ENCODE results near the gene LST1.
"Not testable (repeated sequence)": the region's sequence is repeated elsewhere in the genome, so short reads cannot be mapped to it uniquely, and the experiment has no call there.

The LST1 gene
- total RNA-seq: 3.4 to 6.7 reads per million in 2 donors

DNA sequence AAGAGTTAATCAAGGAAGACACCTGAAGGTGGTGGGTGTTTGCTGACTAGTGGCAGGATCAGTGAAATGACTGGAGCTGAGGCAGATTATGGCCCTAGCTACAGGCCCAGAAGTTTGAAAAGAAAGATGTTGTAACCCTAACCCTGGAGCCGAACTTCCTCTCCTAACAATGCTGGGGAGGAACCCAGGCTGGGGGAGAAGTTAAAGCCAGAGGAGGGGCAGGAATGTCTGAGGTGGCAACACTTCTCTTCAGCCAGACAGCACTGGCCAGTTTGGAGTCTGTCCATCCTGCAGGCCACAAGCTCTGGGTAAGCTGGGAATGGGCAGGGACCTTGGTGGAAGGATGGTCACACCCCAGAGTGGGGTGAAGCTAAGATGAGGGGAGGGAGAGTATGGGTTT, at the start of gene LST1:
Gene LST1, plus strand, starts transcription at position 270 of the 400 bp plus-strand sequence. CDS start 1,023 bp downstream, outside the sequence.
- no peak for DNase-seq

GRCh38 chr6:31538805-31539400, 47.2 kb upstream of the LST1 start:
- DNase-seq: no peak

DNA sequence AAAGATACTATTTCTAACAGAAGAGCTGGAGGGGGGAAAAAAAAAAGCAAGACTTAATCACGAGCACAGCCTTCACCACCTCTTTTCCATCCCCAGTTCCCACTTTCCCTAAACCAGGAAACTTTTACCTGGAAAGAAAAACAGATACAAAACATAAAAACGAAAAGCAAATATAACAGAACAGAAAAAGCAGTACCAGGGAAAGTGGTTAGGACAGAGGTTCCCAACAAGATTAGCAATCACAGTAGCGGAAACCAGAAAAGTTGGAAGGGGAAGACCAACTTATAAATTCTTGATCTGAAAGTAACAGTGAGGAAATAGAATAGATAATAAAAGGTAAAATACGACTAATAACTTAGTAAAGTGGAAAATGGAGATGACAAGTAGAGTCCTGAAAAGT, 45.4 kb upstream of the LST1 start:
- no peak for DNase-seq

- DNase-seq: no peak
Measured at GRCh38 chr6:31541059-31541657, 44.9 kb upstream of the LST1 start.

- peak; percentile 77 for DNase-seq
Measured at GRCh38 chr6:31541658-31542521, 44.2 kb upstream of the LST1 start, which contains the start of gene DDX39B. Gene DDX39B, minus strand, starts transcription at chr6:31542003. Its CDS starts 1,471 bp downstream, at chr6:31540532.

GRCh38 chr6:31543639-31544038, 42.4 kb upstream of the LST1 start:
- no peak for DNase-seq

- DNase-seq: no peak
Measured at GRCh38 chr6:31544676-31545075, 41.4 kb upstream of the LST1 start.

DNA sequence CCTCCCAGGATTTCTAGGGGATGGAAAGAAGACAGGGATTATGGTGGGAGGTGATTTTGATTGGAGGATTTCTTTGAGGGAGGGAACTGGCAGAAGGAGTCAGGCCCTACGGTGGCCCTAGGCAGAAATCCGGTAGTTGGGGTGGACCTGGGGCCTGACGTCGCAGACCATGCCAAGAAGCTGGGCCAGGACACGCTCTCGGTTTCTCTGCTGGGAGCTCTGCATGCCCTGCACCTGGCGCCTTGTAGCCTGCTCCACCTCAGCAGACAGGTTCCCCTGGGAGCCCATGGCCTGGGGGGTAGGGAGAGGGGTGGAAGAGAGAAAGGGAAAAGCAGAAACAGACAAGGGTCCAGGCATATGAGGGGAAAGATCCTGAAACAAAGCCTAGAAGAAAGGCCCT, 40.8 kb upstream of the LST1 start:
- DNase-seq: no peak

- peak; percentile 49 for DNase-seq
Measured at GRCh38 chr6:31546339-31546957, 39.6 kb upstream of the LST1 start, which contains the start of gene ATP6V1G2. Gene ATP6V1G2, minus strand, starts transcription at chr6:31546608. Its CDS starts 49 bp downstream, at chr6:31546559.

GRCh38 chr6:31546958-31547726, 38.9 kb upstream of the LST1 start, which contains the start of gene NFKBIL1:
Gene NFKBIL1, plus strand, starts transcription at chr6:31547608. Its CDS starts 87 bp downstream, at chr6:31547695.
- peak; percentile 43 for DNase-seq

DNA sequence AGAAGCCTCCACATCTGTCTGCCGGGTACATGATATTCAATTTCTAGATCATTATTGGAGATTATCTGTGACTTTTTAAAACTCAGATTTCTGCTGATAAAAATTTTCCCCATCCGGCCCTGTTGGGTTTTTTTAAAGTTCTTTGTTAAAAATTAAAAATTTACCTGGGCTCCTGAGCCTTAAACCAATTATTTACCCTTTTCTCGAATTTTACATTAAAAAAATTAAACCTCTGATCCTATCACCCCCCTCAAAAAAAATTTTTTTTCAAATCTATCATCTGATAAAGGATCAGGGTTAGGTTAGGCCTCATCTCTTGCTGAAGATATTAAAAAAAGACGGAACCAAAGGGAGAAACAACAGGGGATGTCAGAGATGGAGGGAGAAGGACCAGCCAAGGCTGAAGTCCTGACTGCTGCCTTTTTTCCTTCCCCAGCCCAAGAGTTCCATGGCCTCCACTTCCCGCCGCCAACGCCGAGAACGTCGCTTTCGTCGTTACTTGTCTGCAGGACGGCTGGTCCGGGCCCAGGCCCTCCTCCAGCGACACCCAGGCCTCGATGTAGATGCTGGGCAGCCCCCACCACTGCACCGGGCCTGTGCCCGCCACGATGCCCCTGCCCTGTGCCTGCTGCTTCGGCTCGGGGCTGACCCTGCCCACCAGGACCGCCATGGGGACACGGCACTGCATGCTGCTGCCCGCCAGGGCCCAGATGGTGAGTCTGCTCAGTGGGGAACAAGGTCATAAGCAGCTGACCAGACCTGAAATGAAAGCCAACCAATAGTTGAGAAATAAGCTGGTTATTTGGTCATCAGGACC, 38.1 kb upstream of the LST1 start:
- no peak for DNase-seq

- no peak for DNase-seq
Measured at GRCh38 chr6:31548544-31548873, 37.6 kb upstream of the LST1 start.

DNA sequence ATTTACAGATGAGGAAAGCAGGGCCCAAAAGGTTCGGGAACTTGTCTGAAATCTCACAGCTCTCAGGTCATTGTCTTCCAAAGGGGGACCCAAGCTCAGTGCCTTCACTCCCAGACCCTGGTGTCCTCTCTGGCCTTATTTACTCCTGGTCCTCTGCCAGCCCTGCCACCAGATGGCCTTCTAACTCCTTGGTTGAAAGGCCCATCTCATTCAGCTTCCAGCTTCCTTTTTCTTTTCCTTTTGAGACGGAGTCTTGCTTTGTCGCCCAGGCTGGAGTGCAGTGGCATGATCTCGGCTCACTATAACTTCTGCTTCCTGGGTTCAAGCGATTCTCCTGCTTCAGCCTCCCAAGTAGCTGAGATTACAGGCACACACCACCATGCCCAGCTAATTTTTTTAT, 34.7 kb upstream of the LST1 start:
- DNase-seq: not testable (repeated sequence)

DNA sequence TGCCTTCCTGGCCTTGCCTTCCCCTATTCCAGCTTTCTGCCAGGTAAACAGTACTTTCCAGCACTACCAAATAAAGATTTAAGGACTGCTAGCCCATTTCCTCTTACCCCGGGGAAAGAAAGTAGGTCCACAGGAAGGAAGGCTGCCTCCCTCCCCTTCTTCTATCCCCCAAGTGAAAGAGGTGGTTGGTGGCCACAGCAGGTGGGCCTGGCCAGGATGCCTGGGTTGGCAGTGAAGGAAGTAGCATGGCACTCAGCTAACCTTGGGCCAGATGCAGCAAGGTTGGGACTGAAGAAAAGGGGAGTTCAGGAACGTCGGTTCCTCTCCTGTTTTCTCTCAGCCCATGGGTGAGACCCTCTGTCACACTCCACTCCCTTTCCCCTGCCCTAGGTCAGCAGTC, 29.8 kb upstream of the LST1 start:
- DNase-seq: no peak

DNA sequence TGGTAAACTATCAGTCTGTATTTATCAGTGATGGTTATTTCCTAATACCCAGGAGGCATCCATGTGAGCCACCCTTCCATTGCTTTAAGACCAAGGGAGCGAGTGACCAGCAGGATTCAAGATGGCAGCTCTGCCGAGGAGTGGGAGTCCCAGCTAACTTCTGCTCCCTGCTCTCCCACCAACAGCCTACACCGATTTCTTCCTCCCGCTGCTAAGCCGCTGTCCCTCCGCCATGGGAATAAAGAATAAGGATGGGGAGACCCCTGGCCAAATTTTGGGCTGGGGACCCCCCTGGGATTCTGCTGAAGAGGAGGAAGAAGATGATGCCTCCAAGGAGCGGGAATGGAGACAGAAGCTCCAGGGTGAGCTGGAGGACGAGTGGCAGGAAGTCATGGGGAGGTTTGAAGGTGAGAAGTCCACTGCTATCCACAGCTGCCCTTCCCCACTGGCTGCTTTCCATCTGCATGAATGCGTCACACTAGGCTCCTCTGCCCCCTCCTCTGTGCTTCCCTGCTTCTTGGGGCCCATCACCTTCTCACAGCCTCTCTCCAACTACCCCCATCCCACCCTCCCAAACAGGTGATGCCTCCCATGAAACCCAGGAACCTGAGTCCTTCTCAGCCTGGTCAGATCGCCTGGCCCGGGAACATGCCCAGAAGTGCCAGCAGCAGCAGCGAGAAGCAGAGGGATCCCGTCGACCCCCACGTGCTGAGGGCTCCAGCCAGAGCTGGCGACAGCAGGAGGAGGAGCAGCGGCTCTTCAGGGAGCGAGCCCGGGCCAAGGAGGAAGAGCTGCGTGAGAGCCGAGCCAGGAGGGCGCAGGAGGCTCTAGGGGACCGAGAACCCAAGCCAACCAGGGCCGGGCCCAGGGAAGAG, 28.4 kb upstream of the LST1 start:
- no peak for DNase-seq

GRCh38 chr6:31558318-31558625, 27.8 kb upstream of the LST1 start:
- DNase-seq: no peak

GRCh38 chr6:31558631-31559500, 27.2 kb upstream of the LST1 start:
- DNase-seq: peak; percentile 43

DNA sequence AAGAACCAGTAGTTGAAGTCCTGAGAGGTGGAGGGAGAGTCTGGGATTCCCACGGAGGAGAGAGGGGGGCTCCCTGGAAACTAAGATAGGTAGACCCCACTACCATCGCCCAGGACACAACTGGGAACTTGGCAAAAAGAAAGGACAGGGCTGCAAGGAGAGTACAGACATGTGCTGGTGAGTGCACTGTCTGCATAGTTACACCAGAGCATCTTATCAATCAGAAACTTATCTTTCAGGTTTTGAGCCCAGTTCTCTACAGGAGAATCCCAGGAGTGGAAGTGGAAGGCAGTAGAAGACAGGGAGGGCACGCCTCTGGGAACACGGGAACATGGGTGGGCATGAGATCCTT, 26.5 kb upstream of the LST1 start:
- no peak for DNase-seq

DNA sequence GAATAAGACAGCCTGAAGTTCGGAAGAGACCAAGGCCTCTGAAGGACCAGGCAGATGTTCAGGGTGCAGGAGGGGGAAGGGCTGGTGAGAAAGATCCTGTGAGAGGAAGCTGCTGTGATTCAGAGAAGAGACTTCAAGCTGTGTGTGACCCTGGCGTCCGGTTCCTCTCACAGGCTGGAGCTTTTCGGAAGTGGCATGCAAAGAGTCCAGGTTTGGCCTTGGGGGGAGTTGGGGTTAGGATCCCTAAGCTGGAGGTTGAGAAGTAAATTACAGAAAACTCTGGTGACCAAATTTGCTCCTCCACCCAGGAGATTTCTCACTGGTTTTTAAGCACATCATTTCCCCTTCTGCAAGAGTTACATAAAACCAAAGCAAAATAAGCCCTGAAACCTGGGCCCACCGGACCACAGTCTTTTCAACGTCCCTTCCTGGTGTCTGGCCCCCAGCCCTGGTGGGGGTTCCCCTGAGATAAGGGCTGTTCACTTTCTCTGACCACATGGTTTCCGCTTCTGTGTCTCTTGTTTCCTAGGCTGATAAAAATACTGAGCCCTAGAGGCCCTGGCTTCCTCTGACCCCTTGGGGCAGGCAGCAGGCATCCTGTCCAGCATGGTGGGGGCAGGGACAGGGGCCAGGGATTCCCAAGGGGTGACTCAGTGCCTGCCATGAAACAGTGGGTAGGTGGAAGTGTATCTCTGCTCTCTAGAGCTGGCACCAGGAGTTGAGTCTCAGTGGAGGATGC, 25.9 kb upstream of the LST1 start:
- DNase-seq: no peak
